Dendritic cell treated with granulocyte-macrophage colony-stimulating factor and Interleukin-4, amounts not matched to agents 40 ng/mL and 50 ng/mL, for 4 days (primary cell): ENCODE data around the gene BACH1.

Experiments
- H3K27ac Mint-ChIP-seq: one replicate; pipeline ENCODE4 v1.8.0; 2022; ENCODE audit warnings: mild to moderate bottlenecking, mixed read lengths
- H3K27me3 Mint-ChIP-seq: one replicate; pipeline ENCODE4 v1.8.0; 2022; ENCODE audit warnings: mild to moderate bottlenecking, mixed read lengths
- H3K36me3 Mint-ChIP-seq: one replicate; pipeline ENCODE4 v1.8.0; 2022; ENCODE audit warnings: low read depth, mixed read lengths
- H3K4me1 Mint-ChIP-seq: one replicate; pipeline ENCODE4 v1.8.0; 2022; ENCODE audit warnings: low read depth, mixed read lengths
- H3K4me3 Mint-ChIP-seq: one replicate; pipeline ENCODE4 v1.8.0; 2022; ENCODE audit warnings: mild to moderate bottlenecking, moderate library complexity, mixed read lengths
- H3K9me3 Mint-ChIP-seq: one replicate; pipeline ENCODE4 v1.8.0; 2022; ENCODE audit warnings: mixed read lengths
- intact Hi-C: fragments of 100-400 bp; cut with micrococcal nuclease; formaldehyde crosslinking; loops from one replicate; pipeline ENCODE4 v1.15.0; 2022

Gene BACH1

DNA sequence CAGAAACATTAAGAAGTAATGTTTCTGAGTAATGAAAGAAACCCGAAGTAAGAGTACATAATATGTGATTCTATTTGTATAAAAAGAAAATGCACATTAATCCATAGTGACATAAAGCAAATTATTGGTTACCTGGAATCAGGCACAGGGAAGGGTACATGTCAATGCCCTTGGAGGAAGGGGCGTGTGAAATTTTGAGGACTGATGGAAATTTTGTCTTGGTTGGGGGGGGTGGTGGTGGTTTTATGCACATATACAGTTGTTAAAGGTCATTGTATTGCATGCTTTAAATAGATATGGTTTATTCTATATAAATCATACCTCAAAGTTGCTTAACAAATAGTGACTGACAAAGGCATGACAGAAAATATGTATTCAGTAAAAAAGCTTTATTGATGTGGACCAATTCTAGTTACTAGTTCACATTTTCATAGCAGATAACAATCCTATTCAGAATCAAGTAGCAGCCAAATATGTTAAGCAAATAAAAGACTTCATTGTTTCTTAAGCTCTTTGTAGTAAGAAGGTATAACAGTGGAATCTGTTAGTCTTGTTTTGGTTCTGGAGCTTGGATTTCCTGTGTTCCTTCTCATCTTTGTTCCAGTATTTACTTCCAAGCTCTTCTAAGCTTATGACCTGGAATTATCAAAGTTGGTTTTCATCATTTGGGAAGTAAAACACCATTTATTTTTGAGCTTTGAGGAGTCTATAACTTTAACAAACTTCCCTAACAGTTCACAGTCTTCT lies 15.1 kb downstream of the BACH1 start:
- H3K27ac Mint-ChIP-seq = no peak overlapping the region
- no peaks in the 10 kb centered on the region for H3K27me3 Mint-ChIP-seq
- peaks cover 9% of the 10 kb centered on the region for H3K9me3 Mint-ChIP-seq
- H3K4me1 Mint-ChIP-seq = peaks cover 83% of the 10 kb centered on the region
- H3K36me3 Mint-ChIP-seq = peaks cover 38% of the 10 kb centered on the region
- H3K4me3 Mint-ChIP-seq = no peak overlapping the region
- intact Hi-C loops = no loop called here

- peaks cover 9% of the 10 kb centered on the region for H3K9me3 Mint-ChIP-seq
- H3K36me3 Mint-ChIP-seq = peaks cover 35% of the 10 kb centered on the region
- no peak overlapping the region for H3K4me3 Mint-ChIP-seq
- no peaks in the 10 kb centered on the region for H3K27me3 Mint-ChIP-seq
- intact Hi-C loops = no loop called here
- H3K27ac Mint-ChIP-seq = peak overlapping the region; percentile 50
- H3K4me1 Mint-ChIP-seq = peaks cover 89% of the 10 kb centered on the region
These were observed 16.5 kb downstream of the BACH1 start for GRCh38 chr21:29315131-29315749.

DNA sequence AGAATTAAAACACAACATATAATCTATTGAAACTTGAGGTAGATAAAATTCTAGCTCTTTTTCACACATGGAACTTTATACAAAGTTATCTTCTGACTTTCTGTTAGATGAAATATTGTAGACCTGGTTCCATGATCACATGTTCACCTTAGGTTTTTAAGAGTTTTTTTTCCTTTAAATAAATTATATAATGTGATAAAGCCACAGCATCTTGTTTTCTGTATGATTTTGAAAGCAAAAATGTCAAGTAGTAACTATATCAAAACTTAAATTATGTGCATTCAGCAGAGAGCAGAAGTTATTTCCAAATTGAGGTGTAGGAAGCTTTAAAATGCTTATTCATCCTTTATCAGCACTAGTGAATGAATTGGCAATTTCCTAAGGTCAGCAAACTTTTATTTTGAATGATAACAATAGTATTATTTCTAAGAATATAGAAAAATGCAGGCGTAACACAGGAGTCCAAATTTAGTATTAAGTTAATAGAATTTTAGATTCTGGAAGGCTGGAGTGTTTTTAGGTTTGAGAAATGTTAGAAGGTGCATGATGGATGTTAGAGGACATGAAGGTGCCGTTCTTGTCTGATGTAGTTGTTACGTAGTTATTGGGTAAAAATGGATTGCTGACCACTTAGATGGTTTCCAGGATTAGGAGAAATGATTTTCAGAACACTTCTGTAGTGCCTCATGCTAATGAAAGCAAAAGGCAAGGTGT lies 17.5 kb downstream of the BACH1 start:
- Mint-ChIP-seq H3K4me1 (peaks cover 90% of the 10 kb centered on the region), H3K9me3 (peaks cover 14% of the 10 kb centered on the region), H3K4me3 (no peak overlapping the region), H3K36me3 (peaks cover 36% of the 10 kb centered on the region), H3K27ac (peak overlapping the region; percentile 6), H3K27me3 (no peaks in the 10 kb centered on the region)
- intact Hi-C loops = no loop called here

GRCh38 chr21:29316806-29317205 lies 18.1 kb downstream of the BACH1 start:
- peaks cover 19% of the 10 kb centered on the region for H3K9me3 Mint-ChIP-seq
- peaks cover 36% of the 10 kb centered on the region for H3K36me3 Mint-ChIP-seq
- no peak overlapping the region for H3K4me3 Mint-ChIP-seq
- peak overlapping the region; percentile 6 for H3K27ac Mint-ChIP-seq
- intact Hi-C loops = no loop called here
- peaks cover 88% of the 10 kb centered on the region for H3K4me1 Mint-ChIP-seq
- H3K27me3 Mint-ChIP-seq = no peaks in the 10 kb centered on the region

DNA sequence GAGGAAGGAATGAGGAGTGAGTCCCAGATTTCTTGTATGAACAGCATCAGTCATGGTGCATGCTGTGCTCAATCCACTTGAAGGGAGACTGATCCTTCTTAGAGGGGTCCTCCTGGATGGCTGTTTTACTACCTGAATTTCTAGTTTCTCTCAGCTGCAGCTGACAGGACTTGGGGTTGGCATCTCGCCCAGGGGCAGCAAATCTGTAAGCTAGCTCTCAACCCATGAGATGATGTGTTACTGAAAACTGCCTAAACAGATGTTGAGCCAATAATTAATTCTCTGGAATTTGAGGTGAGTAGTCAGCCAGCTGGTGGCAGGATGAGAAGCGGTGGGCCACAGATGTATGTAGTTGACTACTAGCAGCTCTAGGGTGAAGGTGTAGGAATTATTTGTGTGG lies 19.6 kb downstream of the BACH1 start:
- peaks cover 14% of the 10 kb centered on the region for H3K9me3 Mint-ChIP-seq
- H3K4me3 Mint-ChIP-seq = no peak overlapping the region
- no peaks in the 10 kb centered on the region for H3K27me3 Mint-ChIP-seq
- H3K36me3 Mint-ChIP-seq = peaks cover 35% of the 10 kb centered on the region
- intact Hi-C loops = no loop called here
- peak overlapping the region; percentile 50 for H3K27ac Mint-ChIP-seq
- peaks cover 83% of the 10 kb centered on the region for H3K4me1 Mint-ChIP-seq

DNA sequence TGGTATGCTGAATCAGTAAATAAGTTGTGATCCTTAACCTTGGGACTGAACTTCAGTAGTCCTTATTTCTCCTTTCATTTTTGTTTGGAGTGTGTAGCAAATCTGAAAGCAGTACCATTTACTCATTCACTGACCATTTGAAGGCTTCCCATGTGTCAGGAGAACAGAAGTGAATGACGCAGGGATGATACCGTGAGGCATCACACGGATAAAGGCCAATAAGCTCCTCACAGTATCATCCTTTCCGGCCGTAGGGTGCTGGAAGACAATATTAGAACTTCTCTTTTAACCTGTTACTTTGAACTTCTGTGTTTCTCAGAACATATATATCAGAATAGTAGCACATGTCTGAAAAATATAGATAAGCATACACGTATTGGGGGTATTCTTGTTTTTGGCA lies 21.3 kb downstream of the BACH1 start:
- no peaks in the 10 kb centered on the region for H3K27me3 Mint-ChIP-seq
- no peak overlapping the region for H3K4me3 Mint-ChIP-seq
- intact Hi-C loops = no loop called here
- H3K36me3 Mint-ChIP-seq = peaks cover 44% of the 10 kb centered on the region
- H3K4me1 Mint-ChIP-seq = peaks cover 80% of the 10 kb centered on the region
- peak overlapping the region; percentile 50 for H3K27ac Mint-ChIP-seq
- peaks cover 14% of the 10 kb centered on the region for H3K9me3 Mint-ChIP-seq

DNA sequence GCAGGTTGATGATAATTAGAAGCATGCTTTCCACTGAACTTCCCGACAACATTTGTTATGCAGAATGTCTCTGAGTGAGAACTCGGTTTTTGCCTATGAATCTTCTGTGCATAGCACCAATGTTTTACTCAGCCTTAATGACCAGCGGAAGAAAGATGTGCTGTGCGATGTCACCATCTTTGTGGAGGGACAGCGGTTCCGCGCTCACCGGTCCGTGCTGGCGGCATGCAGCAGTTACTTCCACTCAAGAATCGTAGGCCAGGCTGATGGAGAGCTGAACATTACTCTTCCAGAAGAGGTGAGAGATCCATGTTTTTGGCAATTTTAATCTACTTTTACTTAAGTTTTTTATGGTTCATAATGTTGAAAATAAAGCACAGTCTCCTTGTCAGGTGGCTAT lies 22.5 kb downstream of the BACH1 start:
- Mint-ChIP-seq H3K27ac (no peak overlapping the region), H3K4me1 (peaks cover 78% of the 10 kb centered on the region), H3K36me3 (peaks cover 51% of the 10 kb centered on the region), H3K27me3 (no peaks in the 10 kb centered on the region), H3K9me3 (peaks cover 14% of the 10 kb centered on the region), H3K4me3 (no peak overlapping the region)
- intact Hi-C loops = no loop called here

DNA sequence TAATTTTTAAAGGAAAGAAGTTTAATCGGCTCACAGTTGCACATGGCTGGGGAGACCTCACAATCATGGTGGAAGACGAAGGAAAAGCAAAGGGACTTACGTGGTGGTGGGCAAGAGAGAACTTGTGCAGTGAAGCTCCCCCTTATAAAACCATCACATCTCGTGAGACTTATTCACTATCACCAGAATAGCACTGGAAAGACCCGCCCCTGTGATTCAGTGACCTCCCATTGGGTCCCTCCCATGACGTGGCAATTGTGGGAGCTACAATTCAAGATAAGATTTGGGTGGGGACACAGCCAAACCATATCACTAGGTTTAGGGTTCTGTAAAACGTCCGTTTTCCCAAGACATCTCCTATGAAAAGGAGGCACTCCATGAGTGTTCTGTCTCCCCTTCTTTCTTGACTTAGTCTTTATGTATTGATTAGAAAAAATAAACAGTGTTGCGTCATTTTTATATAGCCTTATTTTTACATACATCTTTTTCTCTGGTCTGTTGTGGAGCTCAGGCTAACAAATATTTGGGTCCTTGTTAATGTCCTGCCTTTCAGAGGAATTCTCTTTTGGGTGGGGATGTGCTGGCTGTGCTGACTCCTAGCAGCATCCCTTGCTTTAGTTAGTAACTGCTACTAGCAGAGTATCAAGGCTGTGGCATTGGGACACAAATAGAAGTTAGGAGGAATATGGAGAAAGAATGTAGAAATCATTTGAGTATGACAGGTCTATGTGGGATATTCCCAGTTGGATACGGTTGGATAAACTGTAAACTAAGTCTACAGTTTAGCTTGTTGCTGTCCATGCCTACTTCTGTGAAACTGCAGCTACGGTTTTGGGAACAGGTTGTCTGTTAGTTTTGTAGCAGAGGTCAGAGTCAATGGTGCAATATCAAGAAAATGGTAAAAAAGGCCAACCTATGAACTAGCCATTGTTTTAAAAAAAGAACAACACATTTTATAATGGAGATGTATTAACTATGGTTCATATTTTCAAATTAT lies 23.5 kb downstream of the BACH1 start:
- H3K27me3 Mint-ChIP-seq = no peaks in the 10 kb centered on the region
- H3K9me3 Mint-ChIP-seq = peaks cover 14% of the 10 kb centered on the region
- H3K27ac Mint-ChIP-seq = no peak overlapping the region
- H3K4me1 Mint-ChIP-seq = peaks cover 70% of the 10 kb centered on the region
- peaks cover 61% of the 10 kb centered on the region for H3K36me3 Mint-ChIP-seq
- intact Hi-C loops = no loop called here
- no peak overlapping the region for H3K4me3 Mint-ChIP-seq

GRCh38 chr21:29323189-29323588 lies 24.5 kb downstream of the BACH1 start:
- intact Hi-C loops = no loop called here
- no peaks in the 10 kb centered on the region for H3K27me3 Mint-ChIP-seq
- peak overlapping the region; percentile 31 for H3K27ac Mint-ChIP-seq
- H3K9me3 Mint-ChIP-seq = peaks cover 14% of the 10 kb centered on the region
- peaks cover 67% of the 10 kb centered on the region for H3K36me3 Mint-ChIP-seq
- no peak overlapping the region for H3K4me3 Mint-ChIP-seq
- H3K4me1 Mint-ChIP-seq = peaks cover 60% of the 10 kb centered on the region

DNA sequence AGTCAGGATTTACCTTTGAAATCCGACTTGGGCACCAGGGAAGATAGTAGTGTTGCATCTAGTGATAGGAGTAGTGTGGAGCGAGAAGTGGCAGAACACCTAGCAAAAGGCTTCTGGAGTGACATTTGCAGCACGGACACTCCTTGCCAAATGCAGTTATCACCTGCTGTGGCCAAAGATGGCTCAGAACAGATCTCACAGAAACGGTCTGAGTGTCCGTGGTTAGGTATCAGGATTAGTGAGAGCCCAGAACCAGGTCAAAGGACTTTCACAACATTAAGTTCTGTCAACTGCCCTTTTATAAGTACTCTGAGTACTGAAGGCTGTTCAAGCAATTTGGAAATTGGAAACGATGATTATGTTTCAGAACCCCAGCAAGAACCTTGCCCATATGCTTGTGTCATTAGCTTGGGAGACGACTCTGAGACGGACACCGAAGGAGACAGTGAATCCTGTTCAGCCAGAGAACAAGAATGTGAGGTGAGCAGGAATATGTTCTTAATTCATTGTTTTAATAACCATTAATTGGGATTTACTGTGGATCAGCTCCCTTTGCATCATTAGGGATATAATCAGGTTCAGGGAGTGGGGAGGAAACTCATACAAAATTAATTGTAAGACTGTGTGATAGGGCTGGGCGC lies 28.3 kb downstream of the BACH1 start:
- Mint-ChIP-seq H3K36me3 (peaks cover 76% of the 10 kb centered on the region), H3K27me3 (no peaks in the 10 kb centered on the region), H3K4me3 (no peak overlapping the region), H3K4me1 (peaks cover 41% of the 10 kb centered on the region), H3K27ac (no peak overlapping the region), H3K9me3 (peaks cover under 1% of the 10 kb centered on the region)
- intact Hi-C loops = no loop called here

- peaks cover 77% of the 10 kb centered on the region for H3K36me3 Mint-ChIP-seq
These were observed 30.7 kb downstream of the BACH1 start for GRCh38 chr21:29329406-29329805.

GRCh38 chr21:29330797-29331196 lies 32.1 kb downstream of the BACH1 start:
- H3K27me3 Mint-ChIP-seq = no peaks in the 10 kb centered on the region
- intact Hi-C loops = no loop called here
- no peak overlapping the region for H3K4me3 Mint-ChIP-seq
- H3K9me3 Mint-ChIP-seq = no peaks in the 10 kb centered on the region
- H3K4me1 Mint-ChIP-seq = peaks cover 44% of the 10 kb centered on the region
- H3K36me3 Mint-ChIP-seq = peaks cover 81% of the 10 kb centered on the region
- no peak overlapping the region for H3K27ac Mint-ChIP-seq

More at GRCh38 chr21:29329406-29329805, 30.7 kb downstream of the BACH1 start:
- Mint-ChIP-seq H3K27me3 (no peaks in the 10 kb centered on the region), H3K9me3 (no peaks in the 10 kb centered on the region), H3K4me3 (no peak overlapping the region), H3K4me1 (peaks cover 36% of the 10 kb centered on the region), H3K27ac (no peak overlapping the region)
- intact Hi-C loops = no loop called here
